ENCODE data around the gene CARD9.
"Not testable (repeated sequence)": the region's sequence is repeated elsewhere in the genome, so short reads cannot be mapped to it uniquely, and the experiment has no call there.

Gene CARD9

GRCh38 chr9:136373300-136374182, at the start of gene CARD9:
Gene CARD9 (minus strand): TSS chr9:136373669. CDS start chr9:136372078, 1,591 bp downstream.
- no peak for DNase-seq

GRCh38 chr9:136422876-136423275, 49.4 kb upstream of the CARD9 start:
- no peak for DNase-seq

GRCh38 chr9:136421791-136422190, 48.3 kb upstream of the CARD9 start:
- DNase-seq = no peak

- DNase-seq = no peak
These were observed 45.6 kb upstream of the CARD9 start for GRCh38 chr9:136419092-136419420.

- no peak for DNase-seq
These were observed 45.0 kb upstream of the CARD9 start for GRCh38 chr9:136418182-136419091.

- DNase-seq = no peak
These were observed 43.4 kb upstream of the CARD9 start for GRCh38 chr9:136416914-136417313.

GRCh38 chr9:136416427-136416826, 43.0 kb upstream of the CARD9 start:
- DNase-seq = no peak

- DNase-seq = no peak
These were observed 39.5 kb upstream of the CARD9 start for GRCh38 chr9:136412962-136413361.

- no peak for DNase-seq
These were observed 37.9 kb upstream of the CARD9 start for GRCh38 chr9:136411378-136411777.

- DNase-seq = peak; percentile 84 to 96 (median 90)
These were observed 37.2 kb upstream of the CARD9 start, which contains the start of the genes ENTR1 and PMPCA for GRCh38 chr9:136410500-136411287. Gene ENTR1 (minus strand): TSS chr9:136410614. CDS start chr9:136410397, 217 bp downstream. Gene PMPCA (plus strand): TSS chr9:136410658. CDS start chr9:136410669, 11 bp downstream.

GRCh38 chr9:136409557-136410455, 36.3 kb upstream of the CARD9 start:
- DNase-seq = peak in 1 of 4 experiments; percentile 16

GRCh38 chr9:136407911-136408310, 34.4 kb upstream of the CARD9 start:
- DNase-seq = no peak

- not testable (repeated sequence) for DNase-seq
These were observed 33.6 kb upstream of the CARD9 start for GRCh38 chr9:136407061-136407460.

GRCh38 chr9:136405904-136406303, 32.4 kb upstream of the CARD9 start:
- DNase-seq = not testable (repeated sequence)

- DNase-seq = no peak
These were observed 32.0 kb upstream of the CARD9 start for GRCh38 chr9:136405481-136405880.

GRCh38 chr9:136404801-136405136, 31.3 kb upstream of the CARD9 start:
- DNase-seq = no peak

- DNase-seq = no peak
These were observed 30.7 kb upstream of the CARD9 start for GRCh38 chr9:136403915-136404800.

- DNase-seq = no peak
These were observed 30.1 kb upstream of the CARD9 start for GRCh38 chr9:136403538-136403914.

GRCh38 chr9:136402067-136402466, 28.6 kb upstream of the CARD9 start:
- no peak for DNase-seq

- no peak for DNase-seq
These were observed 27.9 kb upstream of the CARD9 start for GRCh38 chr9:136401173-136401922.

Data from activated naive CD4-positive, alpha-beta T cell (primary cell).